Nephron progenitor cell (in vitro differentiated cells): ENCODE data around the gene MPC2.

Source experiments
- DNase-seq: peaks from one replicate; pipeline ENCODE4 v3.0.0; 2021
- H3K27ac Mint-ChIP-seq: 2 replicates; pipeline ENCODE4 v1.8.0; 2021; ENCODE audit warnings: mild to moderate bottlenecking, moderate library complexity, mixed read lengths
- H3K27me3 Mint-ChIP-seq: 2 replicates; pipeline ENCODE4 v1.8.0; 2021; ENCODE audit warnings: mild to moderate bottlenecking, low read depth, mixed read lengths; ENCODE audit not compliant: poor library complexity
- H3K36me3 Mint-ChIP-seq: 2 replicates; pipeline ENCODE4 v1.8.0; 2021; ENCODE audit warnings: low read depth, mixed read lengths
- H3K4me1 Mint-ChIP-seq: 2 replicates; pipeline ENCODE4 v1.8.0; 2021; ENCODE audit warnings: mixed read lengths
- H3K4me3 Mint-ChIP-seq: 2 replicates; pipeline ENCODE4 v1.8.0; 2021; ENCODE audit warnings: mild to moderate bottlenecking, moderate library complexity, mixed read lengths
- H3K9me3 Mint-ChIP-seq: 2 replicates; pipeline ENCODE4 v1.8.0; 2021; ENCODE audit warnings: mild to moderate bottlenecking, moderate library complexity, mixed read lengths
- CTCF ChIP-seq: fragments of 200-600 bp; sonication (generic); IDR thresholded peaks from 2 replicates; pipeline ENCODE4 v1.5.0; 2021; ENCODE audit warnings: antibody characterized with exemption

Gene MPC2

GRCh38 chr1:167916766-167917511 is 19.9 kb downstream of the MPC2 start:
- H3K27ac Mint-ChIP-seq, result no peak overlapping the region
- peaks cover 6% of the 10 kb centered on the region for H3K4me1 Mint-ChIP-seq
- peaks cover 37% of the 10 kb centered on the region for H3K36me3 Mint-ChIP-seq
- DNase-seq, result no peak
- H3K27me3 Mint-ChIP-seq, result peaks cover 2% of the 10 kb centered on the region
- TF ChIP-seq CTCF, result no peak
- H3K9me3 Mint-ChIP-seq, result peaks cover 4% of the 10 kb centered on the region
- H3K4me3 Mint-ChIP-seq, result no peak overlapping the region

GRCh38 chr1:167915569-167915968 is 21.3 kb downstream of the MPC2 start:
- H3K9me3 Mint-ChIP-seq, result peaks cover 13% of the 10 kb centered on the region

GRCh38 chr1:167913895-167914496 is 22.9 kb downstream of the MPC2 start, which contains the start of gene ADCY10:
ADCY10 (minus strand) TSS chr1:167914134; CDS start chr1:167905140, 8,994 bp downstream.
- Mint-ChIP-seq H3K36me3 (peaks cover 53% of the 10 kb centered on the region), H3K4me1 (peaks cover 6% of the 10 kb centered on the region), H3K27me3 (peaks cover 5% of the 10 kb centered on the region), H3K9me3 (peaks cover 28% of the 10 kb centered on the region), H3K4me3 (no peak within 1 kb of the TSS), H3K27ac (no peak within 1 kb of the TSS)
- no peak for TF ChIP-seq CTCF
- DNase-seq, result no peak

More at GRCh38 chr1:167915569-167915968, 21.3 kb downstream of the MPC2 start:
- TF ChIP-seq CTCF, result no peak
- no peak for DNase-seq
- H3K4me1 Mint-ChIP-seq, result peaks cover 6% of the 10 kb centered on the region
- peaks cover 2% of the 10 kb centered on the region for H3K27me3 Mint-ChIP-seq
- H3K27ac Mint-ChIP-seq, result no peak overlapping the region
- peaks cover 41% of the 10 kb centered on the region for H3K36me3 Mint-ChIP-seq
- H3K4me3 Mint-ChIP-seq, result no peak overlapping the region

- no peak for TF ChIP-seq CTCF
- no peak for DNase-seq
- Mint-ChIP-seq H3K4me1 (peaks cover 6% of the 10 kb centered on the region), H3K36me3 (peaks cover 45% of the 10 kb centered on the region), H3K27ac (no peak overlapping the region), H3K9me3 (peaks cover 34% of the 10 kb centered on the region), H3K27me3 (peaks cover 5% of the 10 kb centered on the region), H3K4me3 (no peak overlapping the region)
These were observed 24.6 kb downstream of the MPC2 start for GRCh38 chr1:167912294-167912693.

GRCh38 chr1:167911413-167911812 is 25.5 kb downstream of the MPC2 start:
- Mint-ChIP-seq H3K4me3 (no peak overlapping the region), H3K27ac (no peak overlapping the region), H3K27me3 (peaks cover 5% of the 10 kb centered on the region), H3K4me1 (peaks cover 6% of the 10 kb centered on the region), H3K9me3 (peaks cover 34% of the 10 kb centered on the region), H3K36me3 (peaks cover 38% of the 10 kb centered on the region)
- TF ChIP-seq CTCF, result no peak
- no peak for DNase-seq

GRCh38 chr1:167910530-167910929 is 26.3 kb downstream of the MPC2 start:
- DNase-seq, result no peak
- Mint-ChIP-seq H3K27ac (no peak overlapping the region), H3K4me1 (peaks cover 10% of the 10 kb centered on the region), H3K9me3 (peaks cover 34% of the 10 kb centered on the region), H3K4me3 (no peak overlapping the region), H3K36me3 (peaks cover 30% of the 10 kb centered on the region), H3K27me3 (peaks cover 2% of the 10 kb centered on the region)
- no peak for TF ChIP-seq CTCF
